Breast epithelium (tissue), 4 donors: Measurements from ENCODE around the gene MUC6. TPM values are rescaled to one million over a fixed set of nuclear protein-coding genes. Genes with fewer than 3 reads are reported as not detected.
A peak's percentile ranks its signal among the peaks of the same experiment; 100 is the strongest.

Experiments used
- DNase-seq, 2 donors: peaks; one replicate each; pipeline ENCODE4 v3.0.0-alpha.2; 2019; ENCODE audit warnings: low spot score in 2 of 2
- H3K27ac ChIP-seq, 2 donors: fragments of 200-600 bp; sonication (generic) in 1 of 2; one replicate each; pipeline ENCODE4 v1.5.1; 2016 to 2019; ENCODE audit warnings: mild to moderate bottlenecking in 1 of 2
- H3K27me3 ChIP-seq, 2 donors: fragments of 200-600 bp; sonication (generic) in 1 of 2; one replicate each; pipeline versions ENCODE4 v1.5.1 to v1.6.0; 2017 to 2019; ENCODE audit warnings: control low read depth in 1 of 2, mild to moderate bottlenecking in 1 of 2
- H3K36me3 ChIP-seq: fragments of 200-600 bp; one replicate; pipeline ENCODE4 v1.5.1; 2019
- H3K4me1 ChIP-seq, 2 donors: fragments of 200-600 bp; sonication (generic); one replicate each; pipeline ENCODE4 v1.5.1; 2016 to 2019; ENCODE audit warnings: control low read depth in 1 of 2
- H3K4me3 ChIP-seq, 3 donors: fragments of 200-600 bp; sonication (generic); 1 replicate in 2 of 3; 2 replicates in 1 of 3; pipeline ENCODE4 v1.5.1; 2016 to 2019; ENCODE audit warnings: mild to moderate bottlenecking in 3 of 3, moderate library complexity in 2 of 3
- H3K9me3 ChIP-seq, 2 donors: fragments of 200-600 bp; sonication (generic) in 1 of 2; one replicate each; pipeline ENCODE4 v1.5.1; 2016 to 2019; ENCODE audit warnings: control low read depth in 1 of 2
- POLR2A ChIP-seq: fragments of 450-650 bp; IDR thresholded peaks from one replicate; pipeline ENCODE4 v1.6.1; 2016; ENCODE audit warnings: antibody characterized with exemption, mild to moderate bottlenecking, moderate library complexity
- POLR2AphosphoS5 ChIP-seq, 3 donors: sonication (generic); formaldehyde crosslinking; IDR thresholded peaks; one replicate each; pipeline ENCODE4 v1.6.1; 2017; ENCODE audit warnings: antibody characterized with exemption in 3 of 3
- intact Hi-C: fragments of 100-400 bp; cut with DNase I; formaldehyde crosslinking; loops from one replicate; pipeline ENCODE4 v1.15.1; 2023; ENCODE audit warnings: low total_unique reads
- total RNA-seq, 3 donors: library from RNA; depleted of rRNA; stranded (reverse); fragments of >200 nt; gene quantifications; one replicate each; pipeline ENCODE4 v1.1.0, GENCODE V29; 2016
- TF ChIP-seq, protein P1 (sequence below), 3 donors: fragments of 450-650 bp; IDR thresholded peaks; one replicate each; pipeline ENCODE4 v1.5.1; 2016 to 2017; ENCODE audit warnings: antibody characterized with exemption in 3 of 3, mild to moderate bottlenecking in 3 of 3, moderate library complexity in 3 of 3

MUC6 gene
- total RNA-seq, 3 donors from 2014 or later = 1.3 to 1.9 TPM; not detected in 1

GRCh38 chr11:1082728-1083620 lies 46.5 kb upstream of the MUC6 start:
- TF ChIP-seq POLR2A = no peak
- TF ChIP-seq POLR2AphosphoS5 (IDR thresholded peaks at IDR 0.05) = no peak
- TF ChIP-seq, protein P1, sequence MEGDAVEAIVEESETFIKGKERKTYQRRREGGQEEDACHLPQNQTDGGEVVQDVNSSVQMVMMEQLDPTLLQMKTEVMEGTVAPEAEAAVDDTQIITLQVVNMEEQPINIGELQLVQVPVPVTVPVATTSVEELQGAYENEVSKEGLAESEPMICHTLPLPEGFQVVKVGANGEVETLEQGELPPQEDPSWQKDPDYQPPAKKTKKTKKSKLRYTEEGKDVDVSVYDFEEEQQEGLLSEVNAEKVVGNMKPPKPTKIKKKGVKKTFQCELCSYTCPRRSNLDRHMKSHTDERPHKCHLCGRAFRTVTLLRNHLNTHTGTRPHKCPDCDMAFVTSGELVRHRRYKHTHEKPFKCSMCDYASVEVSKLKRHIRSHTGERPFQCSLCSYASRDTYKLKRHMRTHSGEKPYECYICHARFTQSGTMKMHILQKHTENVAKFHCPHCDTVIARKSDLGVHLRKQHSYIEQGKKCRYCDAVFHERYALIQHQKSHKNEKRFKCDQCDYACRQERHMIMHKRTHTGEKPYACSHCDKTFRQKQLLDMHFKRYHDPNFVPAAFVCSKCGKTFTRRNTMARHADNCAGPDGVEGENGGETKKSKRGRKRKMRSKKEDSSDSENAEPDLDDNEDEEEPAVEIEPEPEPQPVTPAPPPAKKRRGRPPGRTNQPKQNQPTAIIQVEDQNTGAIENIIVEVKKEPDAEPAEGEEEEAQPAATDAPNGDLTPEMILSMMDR (IDR thresholded peaks at IDR 0.05) = no peak
- intact Hi-C loops = no loop called here
- Histone ChIP-seq H3K4me1 (no peaks in the 10 kb centered on the region), H3K27ac (no peak overlapping the region), H3K27me3 (peaks cover 0 to 35% of the 10 kb centered on the region in 2 donors), H3K4me3 (no peak overlapping the region), H3K9me3 (no peaks in the 10 kb centered on the region), H3K36me3 (no peaks in the 10 kb centered on the region)
- DNase-seq = peak in 1 of 2 donors; percentile 47

DNA sequence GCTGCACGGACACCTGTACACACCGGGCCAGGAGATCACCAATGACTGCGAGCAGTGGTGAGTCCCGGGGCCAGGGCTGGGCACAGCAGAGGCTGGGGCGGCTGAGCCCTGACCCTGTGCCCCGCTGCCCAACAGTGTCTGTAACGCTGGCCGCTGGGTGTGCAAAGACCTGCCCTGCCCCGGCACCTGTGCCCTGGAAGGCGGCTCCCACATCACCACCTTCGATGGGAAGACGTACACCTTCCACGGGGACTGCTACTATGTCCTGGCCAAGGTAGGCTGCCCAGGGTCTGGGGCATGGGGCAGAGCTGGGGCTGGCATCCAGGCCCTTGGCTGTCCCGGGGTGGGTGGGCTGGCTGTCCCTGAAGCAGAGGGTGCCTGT lies 45.8 kb upstream of the MUC6 start:
- no peaks in the 10 kb centered on the region for H3K36me3 ChIP-seq
- DNase-seq = peak in 1 of 2 donors; percentile 40
- H3K27me3 ChIP-seq = peaks cover 0 to 41% of the 10 kb centered on the region in 2 donors
- intact Hi-C loops = no loop called here
- no peak overlapping the region for H3K4me3 ChIP-seq
- H3K4me1 ChIP-seq = no peaks in the 10 kb centered on the region
- no peaks in the 10 kb centered on the region for H3K9me3 ChIP-seq
- no peak for TF ChIP-seq POLR2A
- no peak for TF ChIP-seq POLR2AphosphoS5 (IDR thresholded peaks at IDR 0.05)
- TF ChIP-seq, protein P1 (IDR thresholded peaks at IDR 0.05) = no peak
- H3K27ac ChIP-seq = no peak overlapping the region

DNA sequence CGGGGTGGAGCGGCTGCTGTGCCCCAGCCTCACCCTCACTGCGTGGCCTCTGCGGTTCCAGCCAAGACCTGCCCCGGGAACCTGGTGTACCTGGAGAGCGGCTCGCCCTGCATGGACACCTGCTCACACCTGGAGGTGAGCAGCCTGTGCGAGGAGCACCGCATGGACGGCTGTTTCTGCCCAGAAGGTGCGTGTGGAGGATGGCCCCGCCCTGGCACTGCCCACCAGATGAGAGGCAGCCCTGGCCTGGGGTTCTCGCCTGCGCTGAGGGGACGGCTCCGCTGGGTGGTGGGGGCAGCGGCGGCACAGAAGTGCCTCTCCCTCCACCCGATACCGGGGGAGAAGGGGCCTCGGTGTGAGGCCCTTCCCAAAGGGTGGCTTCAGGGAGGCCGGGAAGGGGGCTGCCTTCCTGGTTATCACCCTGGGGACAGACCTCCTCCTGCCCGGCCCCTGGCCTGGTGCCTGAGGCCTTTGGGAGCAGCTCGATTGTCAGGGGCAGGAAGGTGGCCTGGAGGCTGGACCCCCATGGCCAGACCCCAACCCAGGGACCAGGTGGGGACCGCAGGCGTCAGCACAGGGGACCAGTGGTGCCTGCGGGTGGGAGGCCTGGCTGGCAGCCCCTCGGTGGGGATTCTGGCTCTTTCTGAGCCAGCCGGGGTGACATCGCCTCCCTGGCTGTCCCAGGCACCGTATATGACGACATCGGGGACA lies 45.2 kb upstream of the MUC6 start:
- no peaks in the 10 kb centered on the region for H3K36me3 ChIP-seq
- no peak overlapping the region for H3K4me3 ChIP-seq
- no peak for TF ChIP-seq POLR2AphosphoS5 (IDR thresholded peaks at IDR 0.05)
- TF ChIP-seq, protein P1 (IDR thresholded peaks at IDR 0.05) = no peak
- H3K4me1 ChIP-seq = no peaks in the 10 kb centered on the region
- intact Hi-C loops = no loop called here
- DNase-seq = peak in 1 of 2 donors; percentile 46
- no peak overlapping the region for H3K27ac ChIP-seq
- H3K9me3 ChIP-seq = no peaks in the 10 kb centered on the region
- H3K27me3 ChIP-seq = peaks cover 0 to 47% of the 10 kb centered on the region in 2 donors

GRCh38 chr11:1078191-1078601 lies 41.7 kb upstream of the MUC6 start:
- intact Hi-C loops = no loop called here
- H3K4me1 ChIP-seq = peaks cover 0 to 6% of the 10 kb centered on the region in 2 donors

More at GRCh38 chr11:1078191-1078601, 41.7 kb upstream of the MUC6 start:
- TF ChIP-seq POLR2AphosphoS5 (IDR thresholded peaks at IDR 0.05) = no peak
- TF ChIP-seq, protein P1 (IDR thresholded peaks at IDR 0.05) = no peak
- no peak for TF ChIP-seq POLR2A
- no peaks in the 10 kb centered on the region for H3K36me3 ChIP-seq
- DNase-seq = peak in 1 of 2 donors; percentile 33
- no peak overlapping the region for H3K4me3 ChIP-seq
- no peak overlapping the region for H3K27ac ChIP-seq
- peaks cover 0 to 30% of the 10 kb centered on the region in 2 donors for H3K27me3 ChIP-seq
- no peaks in the 10 kb centered on the region for H3K9me3 ChIP-seq
